Measurements from ENCODE around the gene ANAPC4.

The ANAPC4 gene

GRCh38 chr4:25358515-25359275, 18.4 kb upstream of the ANAPC4 start:
- no peak for TF ChIP-seq CTCF (IDR thresholded peaks at IDR 0.05; ENCODE audit: low read depth, low read length, missing control alignments)
- Histone ChIP-seq H3K36me3 (replicated peaks) (no peaks in the 10 kb centered on the region), H3K27ac (no peak overlapping the region), H3K27me3 (replicated peaks) (no peaks in the 10 kb centered on the region), H3K4me3 (ENCODE audit: low read depth, low read length) (no peak overlapping the region)
- in situ Hi-C loops (cut with HindIII; ENCODE audit: low pct_ligation_motif_present, low sequenced_read_pairs): no loop called here
- no peak for DNase-seq

DNA sequence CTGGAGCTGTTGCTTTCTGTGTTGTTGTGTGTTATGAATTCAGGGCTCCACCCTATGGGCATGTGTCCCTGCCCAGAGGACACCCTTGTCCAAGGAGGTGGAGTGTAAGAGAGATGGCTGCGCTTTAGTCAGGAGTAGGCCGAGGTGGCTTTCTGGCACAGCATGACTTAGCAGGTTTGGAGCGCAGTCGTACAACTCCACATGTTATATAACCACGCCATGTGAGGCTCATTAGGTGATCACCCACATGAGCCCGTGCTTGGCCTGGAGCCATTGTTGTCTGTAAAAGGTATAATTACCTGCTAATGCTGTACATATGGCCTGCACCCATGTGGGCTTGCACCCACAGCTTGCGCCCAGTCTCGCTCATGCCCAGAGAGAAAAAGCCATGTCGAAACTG, 15.8 kb upstream of the ANAPC4 start:
- Histone ChIP-seq H3K27me3 (replicated peaks) (no peaks in the 10 kb centered on the region), H3K4me3 (ENCODE audit: low read depth, low read length) (no peak overlapping the region), H3K27ac (no peak overlapping the region), H3K36me3 (replicated peaks) (no peaks in the 10 kb centered on the region)
- in situ Hi-C loops (cut with HindIII; ENCODE audit: low pct_ligation_motif_present, low sequenced_read_pairs): no loop called here
- TF ChIP-seq CTCF (IDR thresholded peaks at IDR 0.05; ENCODE audit: low read depth, low read length, missing control alignments): no peak
- DNase-seq: no peak

DNA sequence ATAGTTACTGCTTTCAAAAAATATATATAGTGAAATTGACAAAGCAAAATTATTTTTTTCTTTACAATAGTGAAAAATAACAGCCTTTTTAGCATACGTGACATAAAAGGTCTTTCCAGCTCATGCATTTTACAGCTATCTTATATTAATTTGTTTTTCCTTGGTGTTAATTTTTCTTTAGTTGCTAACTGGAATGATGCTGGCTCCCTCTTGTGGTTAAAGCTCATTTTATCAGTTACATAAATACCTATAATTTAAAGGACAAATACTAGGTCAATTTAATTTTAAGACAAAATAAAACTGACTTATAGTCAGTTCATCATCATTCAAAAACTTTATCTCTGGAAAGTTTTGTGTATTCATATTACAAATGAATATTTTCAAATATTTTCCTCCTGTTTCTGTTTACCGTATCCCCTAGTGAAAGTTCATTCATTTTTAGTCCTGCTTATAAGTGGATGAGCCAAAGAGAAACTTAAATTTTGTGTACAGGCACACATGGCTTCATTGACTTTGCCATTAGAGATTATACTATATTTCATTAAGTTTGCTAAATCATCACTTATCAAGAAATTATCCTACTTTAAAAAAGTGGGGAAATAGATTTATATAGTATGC, 9.9 kb upstream of the ANAPC4 start:
- DNase-seq: no peak

GRCh38 chr4:25367877-25368276, 9.2 kb upstream of the ANAPC4 start:
- in situ Hi-C loops (cut with HindIII; ENCODE audit: low pct_ligation_motif_present, low sequenced_read_pairs): no loop called here
- H3K4me3 ChIP-seq (ENCODE audit: low read depth, low read length): no peak overlapping the region

More for the DNA sequence above, 9.9 kb upstream of the ANAPC4 start:
- peak; percentile 57 for TF ChIP-seq CTCF (IDR thresholded peaks at IDR 0.05; ENCODE audit: low read depth, low read length, missing control alignments)
- Histone ChIP-seq H3K27ac (no peak overlapping the region), H3K4me3 (ENCODE audit: low read depth, low read length) (no peak overlapping the region), H3K27me3 (replicated peaks) (no peaks in the 10 kb centered on the region), H3K36me3 (replicated peaks) (peaks cover 3% of the 10 kb centered on the region)
- in situ Hi-C loops (cut with HindIII; ENCODE audit: low pct_ligation_motif_present, low sequenced_read_pairs): no loop called here

DNA sequence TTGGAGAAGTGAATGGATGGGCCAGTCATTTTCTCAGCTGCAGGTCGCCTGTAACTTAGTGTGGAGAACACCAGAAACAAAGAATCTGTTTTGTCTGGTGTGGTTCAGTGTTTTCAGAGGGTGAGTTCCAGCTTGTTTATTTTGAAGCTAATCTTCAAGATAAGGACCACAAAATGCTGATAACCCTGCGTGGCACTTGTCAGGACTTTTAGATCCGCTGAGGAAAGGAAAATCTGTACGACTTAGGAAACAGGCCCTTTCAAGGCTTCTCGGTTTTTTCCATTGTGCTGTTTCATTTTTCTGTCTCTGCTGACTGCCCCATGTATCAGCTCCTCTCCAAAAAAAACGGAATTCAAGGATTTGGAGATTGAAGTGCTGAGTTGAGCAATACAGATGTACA, 8.7 kb upstream of the ANAPC4 start:
- no peak overlapping the region for H3K4me3 ChIP-seq (ENCODE audit: low read depth, low read length)
- TF ChIP-seq CTCF (IDR thresholded peaks at IDR 0.05; ENCODE audit: low read depth, low read length, missing control alignments): no peak
- H3K27me3 ChIP-seq (replicated peaks): no peaks in the 10 kb centered on the region
- H3K27ac ChIP-seq: no peak overlapping the region
- no peak for DNase-seq
- peaks cover 3% of the 10 kb centered on the region for H3K36me3 ChIP-seq (replicated peaks)
- in situ Hi-C loops (cut with HindIII; ENCODE audit: low pct_ligation_motif_present, low sequenced_read_pairs): no loop called here

More at GRCh38 chr4:25367877-25368276, 9.2 kb upstream of the ANAPC4 start:
- H3K36me3 ChIP-seq (replicated peaks): peaks cover 3% of the 10 kb centered on the region
- TF ChIP-seq CTCF (IDR thresholded peaks at IDR 0.05; ENCODE audit: low read depth, low read length, missing control alignments): no peak
- DNase-seq: no peak
- no peaks in the 10 kb centered on the region for H3K27me3 ChIP-seq (replicated peaks)
- no peak overlapping the region for H3K27ac ChIP-seq
